NCI-H2171 treated with DMSO at 0.1 percent for 48 hours (cell line): Measurements from ENCODE around the gene DUSP28.
"Not testable (repeated sequence)": the region's sequence is repeated elsewhere in the genome, so short reads cannot be mapped to it uniquely, and the experiment has no call there.

Experiments used
- DNase-seq: peaks from one replicate; lab custom pipeline; 2025; lab: John Stamatoyannopoulos, UW

The DUSP28 gene, protein sequence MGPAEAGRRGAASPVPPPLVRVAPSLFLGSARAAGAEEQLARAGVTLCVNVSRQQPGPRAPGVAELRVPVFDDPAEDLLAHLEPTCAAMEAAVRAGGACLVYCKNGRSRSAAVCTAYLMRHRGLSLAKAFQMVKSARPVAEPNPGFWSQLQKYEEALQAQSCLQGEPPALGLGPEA

DNA sequence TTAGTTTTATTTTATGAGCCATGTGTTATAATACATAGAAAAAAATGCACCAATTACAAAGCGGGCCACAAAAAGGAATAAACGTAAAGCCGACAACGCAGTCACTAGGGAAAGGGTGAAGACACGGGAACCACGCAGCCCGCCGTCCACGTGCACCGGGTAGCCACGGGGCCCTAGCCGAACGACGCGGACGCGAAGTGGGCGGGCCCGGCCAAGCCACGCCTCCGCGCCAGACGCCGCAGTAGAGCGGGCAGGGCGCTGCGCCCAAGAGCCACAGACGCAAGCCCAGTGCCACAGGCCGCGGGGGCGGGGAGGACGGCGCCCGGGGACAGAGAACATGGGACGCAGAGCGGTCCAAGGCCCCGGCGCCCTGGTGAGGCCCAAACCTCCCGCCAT lies at the start of gene DUSP28:
Gene DUSP28 (plus strand): TSS at position 274 of the 396 bp plus-strand sequence. CDS start 328 bp downstream, outside the sequence.
- peak; percentile 62 for DNase-seq

DNA sequence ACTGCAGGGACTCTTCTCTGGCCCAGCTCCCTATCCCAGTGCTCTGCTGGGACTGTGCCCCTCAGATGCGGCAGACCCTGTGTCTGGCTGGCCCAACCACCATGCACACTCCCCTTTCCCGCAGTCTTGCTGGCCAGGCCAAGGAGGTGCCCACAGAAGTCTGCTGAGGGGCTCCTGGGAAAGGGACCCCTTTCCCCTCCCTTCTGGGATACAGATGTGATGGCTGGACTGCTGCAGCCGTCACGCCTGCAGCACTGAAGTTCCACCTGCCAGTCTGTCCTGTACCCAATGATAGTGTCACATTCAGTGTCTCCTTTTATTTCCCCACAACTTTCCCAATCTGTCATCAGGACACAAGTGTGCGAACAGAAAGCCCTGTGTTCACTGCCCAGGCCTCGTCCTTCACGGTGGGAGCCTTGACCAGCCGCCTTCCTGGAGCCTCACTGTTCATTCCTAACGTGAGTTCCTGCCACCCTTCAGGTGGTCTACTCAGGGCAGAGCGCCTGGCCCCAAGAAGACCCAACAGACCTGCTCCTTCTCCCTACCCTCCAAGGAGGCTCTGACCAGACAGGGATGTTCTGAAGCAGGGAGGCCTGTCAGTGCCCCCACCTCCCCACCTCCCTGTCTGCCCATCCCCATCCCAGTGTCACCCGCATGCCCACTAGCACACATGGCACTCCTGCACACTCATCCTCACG lies 49.5 kb upstream of the DUSP28 start:
- no peak for DNase-seq

DNA sequence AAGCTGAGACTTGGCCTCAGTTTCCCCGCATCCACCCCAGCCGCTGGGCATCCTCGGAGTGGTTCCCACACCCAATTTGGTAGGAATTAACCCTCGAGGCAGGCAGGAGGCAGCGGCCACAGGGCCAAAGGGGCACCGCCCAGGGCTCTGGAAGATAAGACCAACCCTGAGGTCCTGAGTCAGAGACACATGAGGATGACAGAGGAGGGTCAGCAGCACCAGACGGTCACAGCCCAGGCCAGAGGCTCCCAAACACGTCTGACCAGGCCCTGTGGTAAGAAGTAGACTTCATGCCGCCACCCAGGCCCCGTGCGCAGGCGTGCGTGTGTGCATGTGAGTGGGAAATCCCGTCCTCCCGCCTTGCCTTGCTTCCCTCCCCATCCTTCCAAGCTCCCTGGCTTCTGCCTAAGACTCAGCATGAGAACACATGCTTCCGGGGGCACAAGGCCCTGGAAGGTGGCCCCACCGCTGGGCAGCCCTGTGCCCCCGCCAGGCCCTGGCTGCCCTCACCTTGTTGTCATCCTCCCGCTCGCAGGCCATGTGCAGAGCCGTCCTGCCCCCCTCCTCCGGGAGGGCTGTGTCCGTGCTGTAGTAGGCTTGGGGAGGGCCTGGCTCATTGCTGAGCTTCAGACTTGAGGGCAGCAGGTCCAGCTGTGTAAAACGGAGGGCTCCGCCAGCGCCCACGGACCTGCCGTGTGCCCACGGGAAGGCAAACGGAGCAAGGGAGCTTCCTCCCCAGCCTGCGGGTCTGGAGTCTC lies 48.6 kb upstream of the DUSP28 start:
- DNase-seq, result no peak

DNA sequence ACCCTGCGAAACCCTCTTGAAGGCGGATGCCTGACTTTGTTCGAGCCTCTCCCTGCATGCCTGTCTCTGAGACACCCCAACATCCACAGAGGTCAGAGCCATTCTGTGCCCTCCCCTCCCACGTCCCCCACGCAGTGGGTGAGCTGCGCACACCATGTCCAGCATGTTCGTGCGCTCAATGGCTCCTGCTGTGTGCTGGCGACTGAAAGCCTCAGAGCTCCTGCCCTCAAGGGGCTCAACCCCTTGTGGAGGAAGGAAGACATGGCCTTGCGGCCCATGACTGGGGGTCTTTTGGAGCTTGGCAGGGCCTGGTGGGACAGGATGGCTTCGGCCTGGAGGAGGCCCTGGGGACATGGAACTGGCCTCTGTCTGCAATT lies 48.1 kb upstream of the DUSP28 start:
- DNase-seq, result no peak

DNA sequence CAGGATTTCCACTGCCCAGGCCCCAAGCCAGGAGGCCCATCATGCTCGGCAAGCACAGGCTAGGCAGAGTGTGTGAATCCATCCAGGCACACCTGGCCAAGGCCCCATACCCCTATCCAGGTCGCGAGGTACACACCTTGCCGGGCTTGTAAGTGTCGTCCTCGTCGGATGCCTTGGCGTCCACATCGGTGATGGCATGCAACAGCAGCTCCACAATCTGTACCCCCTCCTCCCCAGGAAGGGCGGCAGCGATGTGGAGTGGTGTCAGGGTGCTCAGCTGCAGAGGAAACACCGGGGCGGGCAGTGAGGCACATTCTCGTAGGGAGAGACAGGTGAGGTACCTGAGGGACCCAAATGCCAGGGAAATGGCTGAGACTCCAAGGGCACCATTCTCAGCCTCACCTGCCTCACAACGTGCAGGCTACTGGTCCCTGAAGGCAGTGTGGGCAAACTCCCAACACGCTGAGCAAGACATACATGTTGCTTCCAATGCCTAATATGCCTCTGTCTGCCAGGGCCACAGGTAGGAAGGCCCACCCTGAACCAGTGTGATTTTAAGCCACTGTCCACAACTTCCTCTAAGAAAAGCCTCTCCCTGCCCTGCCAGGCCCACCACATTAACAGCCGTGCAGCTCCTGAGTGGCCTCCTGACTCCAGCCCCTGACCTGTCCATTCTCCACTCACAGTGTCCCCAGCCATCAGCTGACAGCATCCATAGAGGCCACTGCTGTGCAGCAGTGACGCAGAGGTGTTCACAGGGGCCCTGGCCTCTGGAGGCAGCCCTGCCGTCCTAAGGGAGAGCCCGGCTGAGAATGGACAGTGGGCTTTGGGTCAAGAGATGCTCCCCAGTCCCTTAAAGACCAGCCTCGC lies 47.3 kb upstream of the DUSP28 start:
- no peak for DNase-seq

DNA sequence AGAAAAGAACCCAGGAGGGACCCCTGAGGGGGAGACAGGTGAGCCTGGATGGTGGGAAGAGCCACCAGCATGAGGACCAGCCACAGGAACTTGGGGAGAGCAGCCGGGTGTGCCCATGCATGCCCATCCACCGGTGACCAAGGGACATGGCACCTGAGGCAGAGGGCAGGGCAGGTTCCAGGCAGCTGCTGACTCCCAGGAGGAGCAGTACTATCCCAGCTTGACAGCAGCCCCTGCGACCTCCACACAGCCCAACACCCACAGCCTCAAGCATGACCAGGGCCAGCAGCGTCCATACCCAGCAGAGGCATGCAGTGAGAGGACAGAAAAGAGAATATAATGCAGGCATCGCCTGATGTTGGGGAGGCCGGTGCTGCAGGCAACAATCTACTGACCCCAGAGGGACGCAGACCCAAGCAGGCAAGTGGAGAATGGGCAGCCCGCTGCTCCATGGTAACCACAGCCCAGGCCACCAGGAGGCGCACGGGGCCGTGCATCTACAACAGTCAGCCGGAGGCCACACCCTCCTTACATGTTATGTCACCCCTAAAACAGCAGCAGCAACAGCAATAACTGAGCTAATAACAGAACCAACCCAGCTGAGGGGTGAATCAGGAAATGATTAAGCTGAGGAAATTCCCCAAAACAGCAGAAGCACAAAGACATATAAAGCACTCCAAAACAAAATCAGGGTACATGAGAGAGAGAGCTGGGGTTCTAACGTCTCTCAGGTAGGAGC lies 46.4 kb upstream of the DUSP28 start:
- DNase-seq, result no peak

DNA sequence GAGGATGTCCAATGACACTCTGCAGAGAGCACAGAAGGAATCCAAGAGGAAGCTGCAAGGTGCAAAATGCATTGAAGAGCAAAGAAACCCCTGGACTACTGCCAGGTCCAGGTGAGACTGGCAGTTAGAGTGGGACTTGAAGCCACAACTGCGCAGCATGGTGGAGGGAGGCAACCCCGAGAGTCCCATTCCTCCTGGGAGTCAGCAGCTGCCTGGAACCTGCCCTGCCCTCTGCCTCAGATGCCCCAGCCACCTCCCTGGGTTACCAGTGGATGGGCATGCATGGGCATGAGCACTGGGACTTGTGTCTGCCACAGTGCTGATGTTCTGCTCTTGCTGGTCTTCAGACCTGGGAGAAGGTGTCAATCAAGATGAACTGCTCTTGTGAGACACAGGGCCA lies 45.5 kb upstream of the DUSP28 start:
- no peak for DNase-seq

DNA sequence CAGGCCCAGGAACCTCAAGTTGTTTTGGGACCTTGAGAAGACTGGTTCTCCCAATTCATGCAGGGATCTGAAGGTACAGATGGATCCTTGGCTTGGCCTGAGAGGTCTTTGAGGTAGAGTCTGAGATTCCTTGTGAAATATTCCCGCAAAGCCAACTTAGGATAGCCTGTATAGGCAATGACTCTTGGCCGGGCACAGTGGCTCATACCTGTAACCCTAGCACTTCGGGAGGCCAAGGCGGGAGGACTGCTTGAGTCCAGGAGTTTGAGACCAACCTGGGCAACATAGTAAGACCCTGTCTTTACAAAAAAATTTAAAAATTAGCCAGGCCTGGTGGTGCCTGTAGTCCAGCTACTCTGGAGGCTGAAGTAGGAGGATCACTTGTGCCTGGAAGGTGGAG lies 42.8 kb upstream of the DUSP28 start:
- DNase-seq, result no peak

DNA sequence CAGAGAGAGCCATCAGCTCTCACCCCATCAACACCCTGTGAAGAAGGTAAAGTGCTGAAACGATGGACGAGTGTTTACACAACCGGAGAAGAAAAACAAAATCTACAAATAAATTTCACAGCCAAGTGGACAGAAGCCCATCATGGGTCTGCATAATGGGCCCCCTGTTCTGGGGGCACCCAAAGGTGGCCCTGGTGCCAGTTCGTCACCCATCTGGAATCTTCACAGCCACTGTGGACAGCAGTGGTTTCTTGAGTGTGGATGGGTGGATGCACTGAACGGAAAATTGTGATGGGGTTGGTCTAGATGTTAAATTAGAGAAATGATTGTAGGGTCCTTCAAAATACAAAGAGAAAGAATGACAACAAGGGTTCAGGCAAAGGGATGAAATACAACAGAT lies 41.2 kb upstream of the DUSP28 start:
- no peak for DNase-seq

DNA sequence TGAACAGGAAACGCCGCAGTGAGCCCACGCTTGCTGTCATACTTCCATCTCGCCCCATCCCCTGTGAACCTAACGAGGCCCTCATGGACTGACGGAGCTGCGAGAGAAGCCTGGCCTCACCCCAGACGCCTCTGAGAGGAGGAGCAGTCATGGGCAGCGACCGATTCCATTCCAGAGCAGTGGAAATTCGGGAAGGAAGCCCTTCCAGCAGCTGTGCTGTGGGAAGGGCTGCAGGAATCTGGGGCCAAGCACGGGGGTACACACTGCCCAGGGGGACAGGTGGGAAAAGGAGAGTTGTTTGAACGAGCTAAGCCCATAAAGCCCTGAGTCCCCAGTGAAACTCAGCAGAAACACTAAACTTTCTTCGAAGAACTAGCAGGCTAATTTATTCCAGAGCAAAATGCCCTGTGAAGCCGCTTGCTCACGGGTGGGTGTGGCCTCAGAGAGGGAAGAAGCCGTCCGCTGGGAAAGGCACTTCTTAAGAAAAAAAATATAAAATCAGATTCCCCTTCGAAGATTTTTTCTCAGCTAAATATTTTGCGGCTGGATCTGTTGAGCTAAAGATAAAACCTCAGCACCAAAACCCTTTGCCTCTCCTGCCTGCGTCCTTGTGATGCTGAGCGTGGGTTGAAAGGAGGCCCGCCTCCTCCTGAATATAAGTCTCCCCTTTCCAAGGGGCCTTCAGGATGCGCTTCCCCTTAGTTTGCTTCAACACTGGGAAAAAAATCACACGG lies 40.6 kb upstream of the DUSP28 start:
- DNase-seq, result no peak

DNA sequence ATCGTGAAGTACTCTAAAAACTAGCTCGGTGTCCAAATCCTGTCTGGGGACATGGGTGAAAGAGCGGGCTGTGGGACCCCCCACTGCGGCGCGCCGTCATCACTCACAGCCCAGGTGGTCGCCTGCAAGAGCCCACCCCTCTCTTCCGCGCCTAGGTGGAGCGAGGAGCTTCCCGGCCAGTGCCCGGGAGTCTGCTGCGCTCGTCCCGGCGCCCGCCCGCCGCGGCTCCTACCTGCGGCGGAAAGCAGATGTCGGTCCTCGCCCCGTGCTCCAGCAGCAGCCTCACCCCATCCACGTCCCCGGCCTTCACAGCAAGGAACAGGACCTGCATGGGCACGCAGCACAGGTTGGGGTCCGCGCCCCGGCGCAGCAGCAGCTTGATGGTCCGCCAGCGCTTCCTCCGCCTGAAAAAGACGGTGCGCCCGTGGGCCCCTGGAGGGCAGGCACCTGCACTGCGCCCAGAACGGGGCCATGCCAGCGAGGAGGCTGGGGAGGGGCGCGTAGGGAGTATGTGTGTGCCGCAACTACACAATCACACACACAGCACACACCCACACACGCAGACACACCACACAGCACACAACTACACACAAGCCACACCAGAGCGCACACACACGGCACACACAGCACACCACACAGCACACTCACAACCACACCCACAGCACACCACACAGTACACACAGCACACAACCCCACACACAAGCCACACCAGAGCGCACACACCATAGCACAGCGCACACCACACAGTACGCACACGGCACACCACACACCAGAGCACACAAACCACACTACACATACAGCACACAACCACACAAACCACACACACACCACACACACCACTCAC lies 39.8 kb upstream of the DUSP28 start:
- no peak for DNase-seq

DNA sequence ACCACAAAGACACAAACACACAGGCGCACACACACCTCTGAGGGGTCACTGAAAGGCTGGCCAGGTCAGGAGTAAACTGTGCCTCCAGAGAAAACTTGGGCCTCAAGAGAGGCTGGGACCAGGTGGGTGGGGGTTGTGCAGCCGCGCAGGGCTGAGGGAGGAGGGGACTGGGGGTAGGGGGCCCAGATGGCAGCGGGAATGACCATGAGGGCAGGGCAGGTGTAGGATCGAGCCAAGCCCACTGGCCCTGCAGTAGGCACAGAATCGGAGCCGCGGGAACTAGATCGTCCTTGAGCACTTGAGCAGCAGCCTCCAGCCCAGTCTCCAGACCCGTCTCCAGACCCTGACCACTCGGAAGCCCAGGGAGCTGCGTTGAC lies 39.2 kb upstream of the DUSP28 start:
- no peak for DNase-seq

DNA sequence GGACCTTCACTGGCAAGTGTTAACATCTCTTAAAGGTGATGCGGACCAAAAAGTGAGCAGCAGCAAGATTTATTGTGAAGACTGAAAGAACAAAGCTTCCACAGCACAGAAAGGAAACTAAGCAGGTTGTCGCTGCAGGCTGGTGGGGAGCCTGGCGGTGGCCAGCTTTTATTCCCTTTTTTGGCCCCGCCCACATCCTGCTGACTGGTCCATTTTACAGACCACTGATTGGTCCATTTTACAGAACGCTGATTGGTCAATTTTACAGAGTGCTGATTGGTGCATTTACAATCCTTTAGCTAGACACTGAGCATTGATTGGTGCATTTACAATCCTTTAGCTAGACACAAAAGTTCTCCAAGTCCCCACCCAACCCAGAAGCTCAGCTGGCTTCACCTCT lies 38.3 kb upstream of the DUSP28 start:
- DNase-seq, result not testable (repeated sequence)

DNA sequence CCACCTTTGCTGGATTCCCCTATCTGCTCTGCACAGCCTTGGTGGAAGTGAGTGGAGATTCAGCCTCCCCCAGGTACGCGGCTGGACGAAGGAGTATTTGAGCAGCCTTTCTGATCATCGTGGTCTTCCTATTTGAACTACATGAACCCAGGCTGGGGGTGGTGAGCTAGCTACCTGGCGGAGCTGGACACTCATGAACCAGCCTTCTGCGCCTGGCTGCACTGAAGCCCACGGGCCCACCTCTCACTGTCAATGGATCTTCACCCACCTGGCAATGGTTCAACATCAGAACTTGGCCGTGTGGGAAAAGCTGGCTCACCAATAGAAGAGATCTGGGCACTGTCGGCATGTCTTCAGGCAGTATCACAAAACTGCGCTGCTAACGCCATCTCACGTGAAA lies 37.8 kb upstream of the DUSP28 start:
- DNase-seq, result no peak

DNA sequence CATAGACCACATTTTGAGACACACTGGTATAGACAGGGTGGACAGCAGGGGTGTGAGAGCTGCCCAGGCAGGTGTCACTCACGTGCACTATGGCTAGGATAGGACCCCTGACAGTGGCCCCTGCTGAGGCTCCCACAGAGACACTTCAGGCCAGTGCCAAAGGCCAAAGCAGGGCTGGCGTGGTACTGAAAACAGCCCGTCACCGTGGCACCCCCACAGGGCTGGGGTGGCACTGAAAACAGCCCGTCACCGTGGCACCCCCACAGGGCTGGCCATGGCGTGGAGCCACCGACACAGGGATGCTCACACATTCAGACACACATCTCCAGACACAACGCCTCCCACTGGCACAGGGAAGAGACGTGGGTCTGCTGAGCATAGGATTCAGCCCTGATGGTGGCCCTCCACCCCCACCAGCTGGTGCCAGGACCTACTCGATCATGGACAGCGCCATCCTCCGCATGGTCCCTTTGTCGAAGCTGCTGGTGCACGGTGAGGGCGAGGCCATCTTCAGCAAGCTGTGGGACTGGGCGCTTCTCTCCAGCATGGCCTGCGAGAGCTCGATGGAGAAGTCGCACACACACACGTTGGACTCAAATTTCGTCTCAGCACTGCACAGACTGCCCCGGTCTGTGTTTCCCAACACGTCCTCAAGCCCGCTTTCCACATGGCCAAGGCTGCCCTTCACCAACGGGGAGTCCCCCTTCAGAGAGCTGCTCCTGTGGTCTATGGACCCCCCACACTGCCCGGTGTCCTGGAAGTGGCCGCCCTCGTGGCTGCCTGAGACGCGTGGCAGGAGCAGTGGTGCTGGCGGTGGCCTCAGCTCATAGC lies 36.5 kb upstream of the DUSP28 start:
- DNase-seq, result no peak

DNA sequence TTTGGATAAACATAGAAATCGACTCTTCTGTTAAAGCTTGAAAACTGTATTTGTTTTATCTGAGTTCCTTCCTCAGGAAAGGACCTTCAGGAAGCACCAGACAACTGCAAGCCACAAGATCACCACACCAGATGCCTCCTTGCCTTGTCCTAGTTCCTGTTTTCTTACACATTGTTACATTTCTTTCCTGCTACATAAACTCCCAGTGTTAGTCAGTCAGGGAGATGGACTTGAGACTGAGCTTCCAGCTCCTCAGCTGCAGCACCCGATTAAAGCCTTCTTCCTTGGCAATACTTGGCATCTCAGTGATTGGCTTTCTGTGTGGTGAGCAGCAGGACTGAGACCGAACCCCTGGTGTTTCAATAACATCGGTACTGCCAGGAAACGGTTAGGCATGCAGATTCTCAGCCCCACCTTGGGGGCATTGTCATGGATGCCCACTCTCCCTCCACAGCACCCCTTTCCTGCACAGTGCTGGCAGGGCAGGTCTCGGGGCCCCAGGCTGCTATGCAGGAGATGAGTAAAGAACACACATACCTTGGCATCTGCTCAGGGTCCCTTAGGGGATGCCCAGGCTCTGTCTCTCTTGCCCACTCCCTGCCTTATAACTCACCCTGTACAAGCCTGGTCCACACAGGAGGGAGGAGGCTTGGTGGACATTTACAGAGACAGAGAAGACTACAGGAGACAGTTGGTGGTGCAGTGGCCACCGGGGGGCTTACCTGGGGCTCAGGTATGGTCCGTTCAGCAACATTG lies 35.0 kb upstream of the DUSP28 start:
- DNase-seq, result no peak

DNA sequence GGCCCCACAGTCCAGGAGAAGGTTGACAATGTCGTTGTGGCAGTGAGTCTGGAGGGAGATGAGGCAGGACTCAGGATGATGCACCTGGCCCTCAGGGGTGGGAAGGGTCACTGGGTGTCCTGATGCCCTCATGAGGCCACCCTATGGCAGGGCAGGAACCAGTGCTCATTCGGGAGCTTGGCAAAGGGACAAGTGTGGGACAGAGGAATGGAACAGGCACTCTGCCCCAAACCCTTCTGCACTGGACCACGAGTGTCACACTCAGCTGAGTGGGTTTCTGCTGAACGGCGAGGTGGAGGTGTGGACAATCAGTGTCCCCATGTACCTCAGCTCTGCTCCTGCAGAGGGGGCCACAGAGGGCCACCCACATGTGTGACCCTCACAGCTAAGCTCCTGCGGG lies 34.4 kb upstream of the DUSP28 start:
- DNase-seq, result no peak

DNA sequence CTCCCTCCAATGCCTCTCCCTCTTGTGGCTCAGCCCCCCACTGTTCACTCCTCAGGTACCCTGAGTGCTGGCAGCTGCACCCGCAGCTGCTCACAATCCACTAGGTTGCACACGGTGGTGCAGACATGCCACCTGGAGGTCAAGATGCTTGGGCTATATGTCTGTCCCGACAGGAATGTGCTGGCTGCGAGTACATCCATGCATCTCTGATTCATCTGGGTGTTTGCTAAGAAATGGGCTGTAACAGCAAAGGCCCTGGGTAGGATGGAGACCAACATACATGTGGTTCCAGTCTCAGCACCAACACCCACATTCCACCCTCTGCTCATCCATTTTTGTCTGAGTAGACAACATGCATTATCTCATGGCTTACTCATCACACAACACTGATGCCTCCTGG lies 33.6 kb upstream of the DUSP28 start:
- DNase-seq, result no peak
